Smooth muscle cell (in vitro differentiated cells): ENCODE data around the gene SLC25A41. TPM values are rescaled to one million over a fixed set of nuclear protein-coding genes. Genes with fewer than 3 reads are reported as not detected.
A peak's percentile ranks its signal among the peaks of the same experiment; 100 is the strongest.

Experiments used
- DNase-seq: peaks from one replicate; lab custom pipeline; 2025; ENCODE audit not compliant: unreplicated experiment; lab: John Stamatoyannopoulos, UW
- H2AFZ ChIP-seq: fragments of 200-600 bp; sonication (generic); 2 replicates; pipeline ENCODE4 v1.6.0; 2016; ENCODE audit warnings: antibody characterized with exemption, low read depth, mild to moderate bottlenecking
- H3F3A ChIP-seq: fragments of 200-600 bp; sonication (generic); 2 replicates; pipeline ENCODE4 v1.6.0; 2017; ENCODE audit warnings: antibody characterized with exemption, low read depth
- H3K27ac ChIP-seq: fragments of 200-600 bp; sonication (generic); 2 replicates; pipeline ENCODE4 v1.5.1; 2016; ENCODE audit warnings: low read depth, mild to moderate bottlenecking
- H3K27me3 ChIP-seq: fragments of 200-600 bp; sonication (generic); 2 replicates; pipeline ENCODE4 v1.6.1; 2016; ENCODE audit warnings: low read depth, mild to moderate bottlenecking
- H3K36me3 ChIP-seq: fragments of 200-600 bp; sonication (generic); 2 replicates; pipeline ENCODE4 v1.5.1; 2016; ENCODE audit warnings: low read depth
- H3K4me1 ChIP-seq: fragments of 200-600 bp; sonication (generic); 2 replicates; pipeline ENCODE4 v1.5.1; 2016; ENCODE audit warnings: low read depth
- H3K4me2 ChIP-seq: fragments of 200-600 bp; sonication (generic); 2 replicates; pipeline ENCODE4 v1.6.0; 2016; ENCODE audit warnings: mild to moderate bottlenecking
- H3K4me3 ChIP-seq: fragments of 200-600 bp; sonication (generic); 2 replicates; pipeline ENCODE4 v1.5.1; 2016; ENCODE audit warnings: mild to moderate bottlenecking
- H3K79me2 ChIP-seq: fragments of 200-600 bp; sonication (generic); 2 replicates; pipeline ENCODE4 v1.6.0; 2016; ENCODE audit warnings: low read depth, mild to moderate bottlenecking
- H3K9ac ChIP-seq: fragments of 200-600 bp; sonication (generic); 2 replicates; pipeline ENCODE4 v1.6.0; 2016; ENCODE audit warnings: low read depth
- H3K9me3 ChIP-seq: fragments of 200-600 bp; sonication (generic); replicated peaks from 2 replicates; pipeline ENCODE4 v1.5.1; 2016; ENCODE audit warnings: low read depth
- H4K20me1 ChIP-seq: fragments of 200-600 bp; sonication (generic); 2 replicates; pipeline ENCODE4 v1.6.0; 2016; ENCODE audit warnings: low read depth
- WGBS: methylation state at CpG from one replicate; pipeline ENCODE4 v1.1.7; 2016; ENCODE audit warnings: low lambda C conversion rate; 5-methylcytosine and 5-hydroxymethylcytosine counted together
- polyA plus RNA-seq: library from polyadenylated mRNA; unstranded; fragments of >200 nt; fragmentation: Nextera tagmentation; extraction: Ambion mirVana; gene quantifications from 2 replicates; pipeline ENCODE4 v1.2.1, GENCODE V29; 2016
- total RNA-seq: library from RNA; depleted of rRNA; stranded (reverse); fragments of >200 nt; gene quantifications from 2 replicates; pipeline ENCODE4 v1.2.3, GENCODE V29; 2014
- TF ChIP-seq, protein P1 (sequence below): fragments of 200-600 bp; sonication (generic); IDR thresholded peaks from 2 replicates; pipeline ENCODE4 v1.5.1; 2017; ENCODE audit warnings: borderline replicate concordance, mild to moderate bottlenecking, antibody characterized with exemption; ENCODE audit not compliant: insufficient read depth, poor library complexity, severe bottlenecking

Gene SLC25A41
- total and polyA plus RNA-seq, 2 experiments from 2014 or later = 0.30 TPM; not detected in 1

DNA sequence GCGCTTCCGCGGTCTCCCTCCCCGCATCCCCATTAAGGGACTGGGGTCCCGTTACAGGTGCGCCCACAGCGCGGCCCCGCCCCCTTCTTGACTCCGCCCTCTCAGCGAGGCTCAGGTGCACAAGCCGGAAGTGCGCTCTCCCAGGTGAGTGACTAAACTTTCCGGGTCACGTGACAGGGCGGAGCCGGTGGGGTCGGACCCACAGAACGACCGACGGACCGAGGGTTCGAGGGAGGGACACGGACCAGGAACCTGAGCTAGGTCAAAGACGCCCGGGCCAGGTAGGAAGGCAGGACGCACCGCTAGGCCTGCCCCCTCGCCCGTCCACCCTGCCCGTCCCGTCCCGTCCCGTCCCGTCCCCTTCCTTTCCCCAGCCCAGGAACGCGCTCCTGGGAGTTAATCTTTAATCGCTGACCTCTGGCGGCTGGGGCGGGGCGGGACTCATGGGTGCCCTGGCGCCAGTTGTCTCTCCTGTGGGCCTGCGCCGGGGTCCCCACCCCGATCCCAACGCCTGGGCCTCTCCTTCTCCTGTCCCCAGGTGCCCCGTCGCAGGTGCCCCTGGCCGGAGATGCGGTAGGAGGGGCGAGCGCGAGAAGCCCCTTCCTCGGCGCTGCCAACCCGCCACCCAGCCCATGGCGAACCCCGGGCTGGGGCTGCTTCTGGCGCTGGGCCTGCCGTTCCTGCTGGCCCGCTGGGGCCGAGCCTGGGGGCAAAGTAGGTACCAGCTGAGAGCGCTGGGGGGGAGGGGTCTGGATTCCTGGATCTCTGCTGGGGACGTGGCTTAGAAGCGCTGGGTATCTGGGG lies 30.7 kb upstream of the SLC25A41 start, which contains the start of gene CRB3:
TSS of gene CRB3 (plus strand) at position 202 of the 804 bp plus-strand sequence. CDS start at position 633, 431 bp downstream.
- TF ChIP-seq, protein P1, sequence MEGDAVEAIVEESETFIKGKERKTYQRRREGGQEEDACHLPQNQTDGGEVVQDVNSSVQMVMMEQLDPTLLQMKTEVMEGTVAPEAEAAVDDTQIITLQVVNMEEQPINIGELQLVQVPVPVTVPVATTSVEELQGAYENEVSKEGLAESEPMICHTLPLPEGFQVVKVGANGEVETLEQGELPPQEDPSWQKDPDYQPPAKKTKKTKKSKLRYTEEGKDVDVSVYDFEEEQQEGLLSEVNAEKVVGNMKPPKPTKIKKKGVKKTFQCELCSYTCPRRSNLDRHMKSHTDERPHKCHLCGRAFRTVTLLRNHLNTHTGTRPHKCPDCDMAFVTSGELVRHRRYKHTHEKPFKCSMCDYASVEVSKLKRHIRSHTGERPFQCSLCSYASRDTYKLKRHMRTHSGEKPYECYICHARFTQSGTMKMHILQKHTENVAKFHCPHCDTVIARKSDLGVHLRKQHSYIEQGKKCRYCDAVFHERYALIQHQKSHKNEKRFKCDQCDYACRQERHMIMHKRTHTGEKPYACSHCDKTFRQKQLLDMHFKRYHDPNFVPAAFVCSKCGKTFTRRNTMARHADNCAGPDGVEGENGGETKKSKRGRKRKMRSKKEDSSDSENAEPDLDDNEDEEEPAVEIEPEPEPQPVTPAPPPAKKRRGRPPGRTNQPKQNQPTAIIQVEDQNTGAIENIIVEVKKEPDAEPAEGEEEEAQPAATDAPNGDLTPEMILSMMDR = no peak

GRCh38 chr19:6460099-6460884 lies 26.7 kb upstream of the SLC25A41 start:
- H4K20me1 ChIP-seq = no peaks in the 10 kb centered on the region
- peak overlapping the region; percentile 26 for H3K27ac ChIP-seq
- TF ChIP-seq, protein P1 = peak; percentile 46
- peak overlapping the region; percentile 86 for H3K4me3 ChIP-seq
- H3K36me3 ChIP-seq = no peaks in the 10 kb centered on the region
- peak overlapping the region; percentile 94 for H3K4me2 ChIP-seq
- H3F3A ChIP-seq = no peaks in the 10 kb centered on the region
- H3K9me3 ChIP-seq = no peaks in the 10 kb centered on the region
- H3K4me1 ChIP-seq = no peaks in the 10 kb centered on the region
- H3K27me3 ChIP-seq = peaks cover 20% of the 10 kb centered on the region
- under 1% methylated on average over 51 of the region's 57 CpGs for WGBS
- H2AFZ ChIP-seq = peak overlapping the region; percentile 93
- peak; percentile 79 for DNase-seq
- no peaks in the 10 kb centered on the region for H3K79me2 ChIP-seq
- H3K9ac ChIP-seq = no peak overlapping the region

More for the DNA sequence above, 30.7 kb upstream of the SLC25A41 start, which contains the start of gene CRB3:
- DNase-seq = no peak
- H3K27me3 ChIP-seq = peaks cover 26% of the 10 kb centered on the region
- no peaks in the 10 kb centered on the region for H3K4me1 ChIP-seq
- H3K27ac ChIP-seq = no peak within 1 kb of the TSS
- H3F3A ChIP-seq = no peaks in the 10 kb centered on the region
- no peaks in the 10 kb centered on the region for H3K36me3 ChIP-seq
- H3K9me3 ChIP-seq = no peaks in the 10 kb centered on the region
- H3K9ac ChIP-seq = peak within 1 kb of the TSS; percentile 53
- H3K4me3 ChIP-seq = peak within 1 kb of the TSS; percentile 46
- H3K4me2 ChIP-seq = peak within 1 kb of the TSS; percentile 64
- no peaks in the 10 kb centered on the region for H4K20me1 ChIP-seq
- no peaks in the 10 kb centered on the region for H3K79me2 ChIP-seq
- no peak within 1 kb of the TSS for H2AFZ ChIP-seq
- WGBS = 2% methylated on average over 44 of the region's 65 CpGs

- no peaks in the 10 kb centered on the region for H3K9me3 ChIP-seq
- H3K27ac ChIP-seq = peak within 1 kb of the TSS; percentile 26
- H3K79me2 ChIP-seq = no peaks in the 10 kb centered on the region
- peak within 1 kb of the TSS; percentile 86 for H3K4me3 ChIP-seq
- H3K4me1 ChIP-seq = no peaks in the 10 kb centered on the region
- WGBS = 3% methylated on average over 29 of the region's 70 CpGs
- H3K9ac ChIP-seq = peak within 1 kb of the TSS; percentile 47
- DNase-seq = peak; percentile 53
- TF ChIP-seq, protein P1 = no peak
- H3K27me3 ChIP-seq = peaks cover 12% of the 10 kb centered on the region
- no peaks in the 10 kb centered on the region for H4K20me1 ChIP-seq
- H3K36me3 ChIP-seq = peaks cover 5% of the 10 kb centered on the region
- peak within 1 kb of the TSS; percentile 93 for H2AFZ ChIP-seq
- H3F3A ChIP-seq = no peaks in the 10 kb centered on the region
- H3K4me2 ChIP-seq = peak within 1 kb of the TSS; percentile 94
Observed at GRCh38 chr19:6459262-6460098, 25.9 kb upstream of the SLC25A41 start, which contains the start of gene SLC25A23. Gene SLC25A23, minus strand, starts transcription at chr19:6459792. Its CDS starts 164 bp downstream, at chr19:6459628.
